IMR-90 (cell line): Measurements from ENCODE around the gene YIPF6. TPM values are rescaled to one million over a fixed set of nuclear protein-coding genes. Genes with fewer than 3 reads are reported as not detected.

Experiments
- ATAC-seq: fragments of 200-7000 bp; cut with Tn5 transposase; 2 replicates; pipeline ENCODE4 v1.9.1; 2020; ENCODE audit warnings: low read depth, mild to moderate bottlenecking, moderate library complexity
- BruUV-seq: library from RNA; stranded (reverse); fragments of 400-500 nt; replicated peaks from 2 replicates; lab custom pipeline; 2021; lab: Mats Ljungman, UMichigan
- CTCF ChIA-PET: fragments of 300-600 bp; formaldehyde crosslinking; extraction: SDS; loops from one replicate; lab custom pipeline; 2021; ENCODE audit warnings: antibody characterized with exemption; lab: Yijun Ruan, JAX
- POLR2A ChIA-PET: fragments of 300-600 bp; sonication (Branson Sonifier 250); formaldehyde crosslinking; loops from one replicate; lab custom pipeline; 2022; ENCODE audit warnings: antibody characterized with exemption; ENCODE audit not compliant: unreplicated experiment; lab: Charles Lee
- DNase-seq: peaks from one replicate; pipeline ENCODE4 v3.0.0; 2013
- H2AFZ ChIP-seq: replicated peaks from 2 replicates; pipeline ENCODE3; 2013; ENCODE audit warnings: low read length, mild to moderate bottlenecking; ENCODE audit not compliant: poor library complexity
- H2AK5ac ChIP-seq: 2 replicates; pipeline ENCODE4 v1.6.1; 2013; ENCODE audit warnings: low read depth, low read length, inconsistent platforms
- H2AK9ac ChIP-seq: replicated peaks from 2 replicates; pipeline ENCODE3; 2013; ENCODE audit warnings: mild to moderate bottlenecking, low read depth, low read length, moderate library complexity; ENCODE audit not compliant: poor library complexity
- H2BK120ac ChIP-seq: 2 replicates; pipeline ENCODE4 v1.6.1; 2013; ENCODE audit warnings: low read depth, low read length, inconsistent platforms
- H2BK15ac ChIP-seq: 3 replicates; pipeline ENCODE4 v1.6.1; 2013; ENCODE audit warnings: low read depth, low read length, inconsistent platforms
- H2BK20ac ChIP-seq: 2 replicates; pipeline ENCODE4 v1.6.1; 2013; ENCODE audit warnings: low read depth, mild to moderate bottlenecking, inconsistent platforms, low read length, moderate library complexity
- H2BK5ac ChIP-seq: 2 replicates; pipeline ENCODE4 v1.6.1; 2013; ENCODE audit warnings: mild to moderate bottlenecking, low read depth, low read length, inconsistent platforms; ENCODE audit not compliant: poor library complexity, severe bottlenecking
- H3K14ac ChIP-seq: replicated peaks from 2 replicates; pipeline ENCODE4 v1.6.1; 2013; ENCODE audit warnings: low read depth, low read length, inconsistent platforms
- H3K18ac ChIP-seq: 2 replicates; pipeline ENCODE4 v1.6.1; 2013; ENCODE audit warnings: low read depth, low read length, control low read depth
- H3K23ac ChIP-seq: 2 replicates; pipeline ENCODE4 v1.6.1; 2013; ENCODE audit warnings: low read depth, low read length, inconsistent platforms
- H3K27ac ChIP-seq: 2 replicates; pipeline ENCODE4 v1.5.1; 2013; ENCODE audit warnings: mild to moderate bottlenecking, control low read depth, low read length; ENCODE audit not compliant: insufficient read depth
- H3K27me3 ChIP-seq: 2 replicates; pipeline ENCODE4 v1.6.1; 2013; ENCODE audit warnings: low read length; ENCODE audit not compliant: control insufficient read depth, insufficient read depth
- H3K36me3 ChIP-seq: 2 replicates; pipeline ENCODE4 v1.6.1; 2013; ENCODE audit warnings: low read length, mixed read lengths; ENCODE audit not compliant: control insufficient read depth, insufficient read depth
- H3K4ac ChIP-seq: 2 replicates; pipeline ENCODE4 v1.6.1; 2013; ENCODE audit warnings: low read depth, low read length, inconsistent platforms
- H3K4me1 ChIP-seq: 2 replicates; pipeline ENCODE4 v1.6.1; 2013; ENCODE audit warnings: low read length, mixed read lengths; ENCODE audit not compliant: control insufficient read depth, insufficient read depth
- H3K4me2 ChIP-seq: 2 replicates; pipeline ENCODE4 v1.6.1; 2013; ENCODE audit warnings: low read depth, mild to moderate bottlenecking, control low read depth, low read length, moderate library complexity
- H3K4me3 ChIP-seq: 2 replicates; pipeline ENCODE4 v1.5.1; 2013; ENCODE audit warnings: low read depth, mild to moderate bottlenecking, control low read depth, low read length, moderate library complexity; ENCODE audit not compliant: insufficient read depth
- H3K56ac ChIP-seq: 2 replicates; pipeline ENCODE4 v1.6.1; 2013; ENCODE audit warnings: low read length, inconsistent platforms; ENCODE audit not compliant: insufficient read depth; ENCODE audit errors: extremely low read depth
- H3K79me1 ChIP-seq, 2 experiments: 2 replicates each; pipeline ENCODE4 v1.6.1; 2013; ENCODE audit warnings: low read length in 2 of 2, inconsistent platforms in 1 of 2, low read depth in 1 of 2
- H3K9ac ChIP-seq: 2 replicates; pipeline ENCODE4 v1.6.1; 2013; ENCODE audit warnings: low read depth, low read length, control low read depth
- H3K9me1 ChIP-seq: 2 replicates; pipeline ENCODE4 v1.6.1; 2013; ENCODE audit warnings: low read length, inconsistent platforms; ENCODE audit not compliant: insufficient read depth
- H3K9me3 ChIP-seq: 2 replicates; pipeline ENCODE4 v1.6.1; 2013; ENCODE audit warnings: low read length; ENCODE audit not compliant: control insufficient read depth, insufficient read depth
- H4K20me1 ChIP-seq: 2 replicates; pipeline ENCODE4 v1.6.1; 2013; ENCODE audit warnings: low read length, inconsistent platforms; ENCODE audit not compliant: insufficient read depth
- H4K5ac ChIP-seq: 2 replicates; pipeline ENCODE4 v1.6.1; 2013; ENCODE audit warnings: mild to moderate bottlenecking, low read depth, low read length, control low read depth
- H4K8ac ChIP-seq, 2 experiments: 2 replicates each; pipeline ENCODE4 v1.6.1; 2013; ENCODE audit warnings: low read depth in 2 of 2, low read length in 2 of 2, control low read depth in 1 of 2, inconsistent platforms in 1 of 2
- H4K91ac ChIP-seq: 2 replicates; pipeline ENCODE4 v1.6.1; 2013; ENCODE audit warnings: low read depth, low read length, inconsistent platforms; ENCODE audit not compliant: insufficient read depth
- BHLHE40 ChIP-seq: fragments of 150-350 bp; IDR thresholded peaks from 2 replicates; pipeline ENCODE4 v1.6.1; 2016; ENCODE audit warnings: mild to moderate bottlenecking, low read depth, low read length
- CEBPB ChIP-seq: IDR thresholded peaks from 2 replicates; pipeline ENCODE4 v1.6.1; 2012; ENCODE audit warnings: low read depth, low read length, improper control_type of control experiment
- CHD1 ChIP-seq: IDR thresholded peaks from 2 replicates; pipeline ENCODE4 v1.6.1; 2012; ENCODE audit warnings: low read depth, low read length, improper control_type of control experiment
- CTCF ChIP-seq: conservative IDR thresholded peaks from 2 replicates; pipeline ENCODE4 v1.5.1; 2012; ENCODE audit warnings: mild to moderate bottlenecking, low read depth, low read length, improper control_type of control experiment
- ELK1 ChIP-seq: fragments of 150-350 bp; IDR thresholded peaks from 2 replicates; pipeline ENCODE4 v1.6.1; 2016; ENCODE audit warnings: low read depth, mild to moderate bottlenecking, low read length, moderate library complexity, borderline replicate concordance
- FOS ChIP-seq: fragments of 150-350 bp; IDR thresholded peaks from 2 replicates; pipeline ENCODE4 v1.6.1; 2016; ENCODE audit warnings: low read depth, low read length
- MAFK ChIP-seq: IDR thresholded peaks from 2 replicates; pipeline ENCODE4 v1.6.1; 2012; ENCODE audit warnings: low read depth, low read length, improper control_type of control experiment
- MAZ ChIP-seq: IDR thresholded peaks from 2 replicates; pipeline ENCODE4 v1.6.1; 2012; ENCODE audit warnings: low read depth, mild to moderate bottlenecking, low read length, improper control_type of control experiment, moderate library complexity, borderline replicate concordance
- MXI1 ChIP-seq: IDR thresholded peaks from 2 replicates; pipeline ENCODE4 v1.6.1; 2012; ENCODE audit warnings: low read depth, mild to moderate bottlenecking, low read length, moderate library complexity, borderline replicate concordance
- NFE2L2 ChIP-seq: fragments of 150-350 bp; IDR thresholded peaks from 2 replicates; pipeline ENCODE4 v1.6.1; 2016; ENCODE audit warnings: low read depth, mild to moderate bottlenecking, low read length
- POLR2A ChIP-seq: IDR thresholded peaks from 2 replicates; pipeline ENCODE4 v1.6.1; 2012; ENCODE audit warnings: mild to moderate bottlenecking, low read depth, low read length
- RAD21 ChIP-seq: IDR thresholded peaks from 2 replicates; pipeline ENCODE4 v1.6.1; 2012; ENCODE audit warnings: low read length, improper control_type of control experiment
- RCOR1 ChIP-seq: IDR thresholded peaks from 2 replicates; pipeline ENCODE4 v1.6.1; 2012; ENCODE audit warnings: mild to moderate bottlenecking, low read length, improper control_type of control experiment; ENCODE audit not compliant: insufficient replicate concordance
- RFX5 ChIP-seq: IDR thresholded peaks from 2 replicates; pipeline ENCODE4 v1.8.0; 2012; ENCODE audit warnings: low read depth, mild to moderate bottlenecking, low read length, moderate library complexity
- SMC3 ChIP-seq: fragments of 150-350 bp; IDR thresholded peaks from 2 replicates; pipeline ENCODE4 v1.6.1; 2016; ENCODE audit warnings: low read depth, mild to moderate bottlenecking, antibody characterized with exemption, low read length, moderate library complexity
- USF2 ChIP-seq: fragments of 150-350 bp; IDR thresholded peaks from 2 replicates; pipeline ENCODE4 v1.6.1; 2017; ENCODE audit warnings: mild to moderate bottlenecking, antibody characterized with exemption, low read length, low read depth
- dilution Hi-C: fragments of 300-500 bp; cut with HindIII; formaldehyde crosslinking; loops from one replicate; pipeline ENCODE4 v1.14.3; 2018; ENCODE audit warnings: low sequenced_read_pairs; ENCODE audit not compliant: unreplicated experiment
- in situ Hi-C: fragments of 300-500 bp; cut with MboI; formaldehyde crosslinking; loops from 3 replicates; pipeline ENCODE4 v1.14.3; 2019; ENCODE audit warnings: low sequenced_read_pairs, inconsistent platforms, mixed read lengths
- intact Hi-C: fragments of 100-400 bp; cut with micrococcal nuclease; formaldehyde crosslinking; loops from 2 replicates; pipeline ENCODE4 v1.10.0; 2022
- polyA plus RNA-seq, 3 experiments: library from polyadenylated mRNA; depleted of rRNA; stranded (reverse); fragments of >200 nt; gene quantifications; 2 replicates each; pipeline ENCODE4 v1.2.3, GENCODE V29; 2012; ENCODE audit warnings: low replicate concordance in 1 of 3
- total RNA-seq: library from RNA; depleted of rRNA; stranded (reverse); fragments of >200 nt; gene quantifications from 2 replicates; pipeline ENCODE4 v1.2.3, GENCODE V29; 2012

The YIPF6 gene
- total and polyA plus RNA-seq, 2 of the 4 experiments (the other 2 are of a cell fraction): 9.7 to 22.4 TPM

- Histone ChIP-seq H3K4me3 (no peak overlapping the region), H4K8ac (no peak overlapping the region), H2AFZ (no peak overlapping the region), H3K27me3 (peaks cover 3% of the 10 kb centered on the region), H3K27ac (no peak overlapping the region), H3K23ac (no peak overlapping the region), H2BK20ac (no peak overlapping the region), H3K36me3 (no peaks in the 10 kb centered on the region), H4K91ac (no peak overlapping the region), H4K5ac (no peak overlapping the region), H2AK5ac (no peak overlapping the region), H3K9me1 (no peaks in the 10 kb centered on the region), H2BK120ac (no peak overlapping the region), H2AK9ac (no peak overlapping the region), H3K4ac (no peak overlapping the region), H3K14ac (no peak overlapping the region), H2BK5ac (no peak overlapping the region), H2BK15ac (no peak overlapping the region), H3K9me3 (no peaks in the 10 kb centered on the region), H3K18ac (no peak overlapping the region), H3K9ac (no peak overlapping the region), H3K4me1 (no peaks in the 10 kb centered on the region), H4K20me1 (no peaks in the 10 kb centered on the region), H3K79me1 (no peaks in the 10 kb centered on the region), H3K56ac (no peak overlapping the region), H3K4me2 (no peak overlapping the region)
- no TSS peak for BruUV-seq
- intact Hi-C loops: loop anchor here (1.0 to 2.0 kb wide), 2 partner anchors 293 to 306 kb away; no protein-coding TSS in a partner anchor
- ATAC-seq (peak; percentile 88), DNase-seq (peak; percentile 14)
- dilution Hi-C loops: no loop called here
- TF ChIP-seq POLR2A (no peak), MXI1 (no peak), RAD21 (peak; percentile 31), FOS (no peak), USF2 (no peak), SMC3 (peak; percentile 30; the same call in 1 of the 2 replicates), CTCF (peak; percentile 37), NFE2L2 (no peak), ELK1 (no peak), MAZ (no peak), RCOR1 (no peak), CEBPB (no peak), CHD1 (no peak), RFX5 (no peak), BHLHE40 (no peak), MAFK (no peak)
- ChIA-PET CTCF (interaction anchor here (1.4 kb wide), 1 partner anchor 294 kb away, joined by 6 read pairs; no protein-coding TSS in a partner anchor), POLR2A (no interaction called here)
- in situ Hi-C loops: loop anchor here (10.0 kb wide), 1 partner anchor 296 kb away; no protein-coding TSS in a partner anchor
Observed at GRCh38 chrX:68490644-68491043, 8.2 kb upstream of the YIPF6 start.
